Upper lobe of left lung (tissue), 4 donors: ENCODE data around the gene GNMT.

Experiments used
- CTCF ChIP-seq, 6 experiments: fragments of 450-650 bp in 4 of 6; fragments of 200-600 bp in 2 of 6; sonication (generic) in 2 of 6; IDR thresholded peaks; one replicate each; pipeline ENCODE4 v1.5.1; 2016 to 2019; ENCODE audit warnings: antibody characterized with exemption in 6 of 6
- EP300 ChIP-seq, 4 donors: sonication (generic); formaldehyde crosslinking; IDR thresholded peaks; one replicate each; pipeline ENCODE4 v1.5.1; 2017; ENCODE audit warnings: antibody characterized with exemption in 4 of 4, control low read depth in 2 of 4
- POLR2A ChIP-seq, 4 donors: fragments of 450-650 bp; IDR thresholded peaks; one replicate each; pipeline ENCODE4 v1.5.1; 2016 to 2017; ENCODE audit warnings: antibody characterized with exemption in 4 of 4, mild to moderate bottlenecking in 2 of 4
- POLR2AphosphoS5 ChIP-seq, 2 donors: sonication (generic); formaldehyde crosslinking; IDR thresholded peaks; one replicate each; pipeline ENCODE4 v1.5.1; 2017; ENCODE audit warnings: antibody characterized with exemption in 2 of 2

DNA sequence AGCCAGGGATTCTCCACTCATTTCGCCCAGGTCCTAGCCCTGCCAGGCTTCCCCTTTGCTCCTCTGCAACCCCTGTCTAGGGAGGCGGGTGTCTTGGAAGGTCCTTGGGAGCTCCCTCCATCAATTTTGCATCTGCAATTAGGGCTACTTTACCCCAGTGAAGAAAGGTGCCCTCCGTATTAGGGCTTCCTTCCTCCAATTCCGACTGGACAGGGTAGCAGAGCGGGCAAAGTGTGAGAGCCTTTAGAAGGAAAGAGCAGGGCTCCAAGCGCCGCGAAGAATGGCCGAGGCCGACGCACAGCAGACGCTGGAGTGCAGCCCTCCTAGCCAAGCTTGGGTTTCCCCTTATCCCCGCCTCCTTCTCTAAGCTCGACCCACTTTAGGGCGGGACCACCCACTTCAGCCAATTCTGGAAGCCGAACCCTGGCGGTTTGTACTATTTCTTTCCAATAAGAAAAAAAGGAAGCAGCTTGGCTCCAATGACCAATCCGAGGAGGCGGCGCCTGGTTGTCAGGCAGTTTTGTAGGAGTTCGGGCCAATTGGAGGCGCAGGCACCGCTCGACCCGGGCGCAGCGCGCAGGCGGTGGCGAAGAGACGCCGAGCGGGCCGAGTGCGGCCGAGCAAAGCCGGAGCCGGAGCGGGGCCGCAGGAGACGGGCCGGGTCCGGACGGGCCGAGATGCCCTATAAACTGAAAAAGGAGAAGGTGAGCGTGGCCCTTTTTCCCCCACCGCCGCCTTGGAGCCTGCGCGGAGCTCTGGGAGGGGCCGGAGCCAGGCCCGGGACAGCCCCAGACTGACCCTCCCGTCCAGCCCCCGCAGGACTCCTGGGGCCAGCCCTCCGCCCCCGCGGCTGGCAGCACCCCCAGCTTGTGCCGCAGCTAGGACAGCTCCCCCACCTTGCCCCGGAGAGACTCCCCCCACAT is 23.7 kb downstream of the GNMT start, which contains the start of gene PPP2R5D:
- TF ChIP-seq CTCF (IDR thresholded peaks at IDR 0.05) (peak in 4 of 6 experiments; percentile 6 to 49 (median 32)), POLR2A (IDR thresholded peaks at IDR 0.05) (peak in 3 of 4 donors; percentile 41 to 89 (median 87)), POLR2AphosphoS5 (IDR thresholded peaks at IDR 0.05) (peak; percentile 18 to 89), EP300 (IDR thresholded peaks at IDR 0.05) (no peak)
